ENCODE measurements around the gene GFY.

Gene GFY, protein sequence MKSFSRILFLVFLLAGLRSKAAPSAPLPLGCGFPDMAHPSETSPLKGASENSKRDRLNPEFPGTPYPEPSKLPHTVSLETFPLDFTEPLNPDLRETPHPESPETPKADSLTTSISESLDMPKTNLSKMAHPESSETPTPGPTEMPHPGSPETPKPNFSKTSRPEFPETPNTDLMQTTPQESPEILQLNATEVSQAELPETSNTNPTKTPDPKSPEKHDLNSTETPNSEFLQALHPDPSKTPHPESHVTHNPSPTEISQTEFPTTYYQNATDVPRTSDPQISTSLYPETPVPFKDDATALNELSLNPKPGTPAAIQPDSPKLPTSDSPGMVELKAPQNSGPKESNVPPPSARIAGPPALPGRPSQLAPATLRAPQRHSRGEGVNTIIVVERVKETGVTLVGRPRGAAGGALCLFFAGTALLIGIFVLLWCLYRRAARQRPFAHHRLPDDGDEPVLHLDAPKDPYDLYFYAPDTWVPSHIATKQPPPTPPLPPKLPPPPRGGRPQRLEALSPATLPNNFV

DNA sequence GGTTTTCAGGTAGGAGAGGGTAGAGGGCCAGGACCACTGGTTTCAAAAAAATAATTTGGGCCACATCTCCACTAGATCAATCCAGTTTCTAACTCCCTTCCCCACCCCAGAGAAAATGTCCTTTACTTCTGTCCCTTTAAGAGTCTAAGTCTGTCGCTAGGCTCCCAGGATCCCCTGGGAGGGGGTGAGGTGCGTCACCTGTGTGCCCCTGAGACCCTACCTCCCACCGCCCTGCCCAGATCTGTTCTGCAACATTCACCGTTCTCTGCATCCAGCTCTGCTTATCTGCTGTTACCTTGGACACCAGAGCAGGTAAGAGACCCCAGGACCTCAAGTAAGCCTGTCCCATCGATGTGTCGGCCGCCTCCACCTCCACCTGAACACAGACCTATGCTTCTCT is at the start of gene GFY:
TSS of gene GFY (plus strand) at position 211 of the 400 bp plus-strand sequence. CDS start 1,043 bp downstream, outside the sequence.
- TF ChIP-seq, protein P1, sequence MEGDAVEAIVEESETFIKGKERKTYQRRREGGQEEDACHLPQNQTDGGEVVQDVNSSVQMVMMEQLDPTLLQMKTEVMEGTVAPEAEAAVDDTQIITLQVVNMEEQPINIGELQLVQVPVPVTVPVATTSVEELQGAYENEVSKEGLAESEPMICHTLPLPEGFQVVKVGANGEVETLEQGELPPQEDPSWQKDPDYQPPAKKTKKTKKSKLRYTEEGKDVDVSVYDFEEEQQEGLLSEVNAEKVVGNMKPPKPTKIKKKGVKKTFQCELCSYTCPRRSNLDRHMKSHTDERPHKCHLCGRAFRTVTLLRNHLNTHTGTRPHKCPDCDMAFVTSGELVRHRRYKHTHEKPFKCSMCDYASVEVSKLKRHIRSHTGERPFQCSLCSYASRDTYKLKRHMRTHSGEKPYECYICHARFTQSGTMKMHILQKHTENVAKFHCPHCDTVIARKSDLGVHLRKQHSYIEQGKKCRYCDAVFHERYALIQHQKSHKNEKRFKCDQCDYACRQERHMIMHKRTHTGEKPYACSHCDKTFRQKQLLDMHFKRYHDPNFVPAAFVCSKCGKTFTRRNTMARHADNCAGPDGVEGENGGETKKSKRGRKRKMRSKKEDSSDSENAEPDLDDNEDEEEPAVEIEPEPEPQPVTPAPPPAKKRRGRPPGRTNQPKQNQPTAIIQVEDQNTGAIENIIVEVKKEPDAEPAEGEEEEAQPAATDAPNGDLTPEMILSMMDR (IDR thresholded peaks at IDR 0.05; ENCODE audit: insufficient read depth, low read length, poor library complexity, severe bottlenecking), result no peak
- no peaks in the 10 kb centered on the region for H3K36me3 ChIP-seq (ENCODE audit: control insufficient read depth, insufficient read depth, low read length)
- H3K4me3 ChIP-seq (replicated peaks; ENCODE audit: low read depth, low read length), result no peak within 1 kb of the TSS
- H3K27me3 ChIP-seq (replicated peaks; ENCODE audit: control insufficient read depth, insufficient read depth, low read length), result peaks cover 4% of the 10 kb centered on the region
- DNase-seq (ENCODE audit: extremely low read depth, insufficient read length), result no peak

DNA sequence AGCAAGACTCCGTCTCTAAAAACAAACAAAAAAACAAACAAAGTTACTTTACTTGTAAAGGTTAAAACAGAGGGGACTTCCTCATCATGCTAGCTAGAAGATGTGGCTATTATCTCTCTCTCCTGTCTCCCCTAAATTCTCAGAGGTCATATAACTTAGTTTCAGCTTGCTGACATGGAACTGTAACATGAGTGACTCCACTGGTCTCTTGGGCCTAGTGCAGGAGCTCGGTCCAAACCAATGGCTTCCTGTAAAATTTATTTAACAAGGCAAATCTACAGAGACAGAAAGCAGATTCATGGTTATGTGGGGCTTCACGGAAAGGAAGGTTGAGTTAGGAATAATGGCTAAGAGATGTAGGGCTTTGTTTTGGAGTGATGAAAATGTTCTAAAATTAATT is 46.7 kb upstream of the GFY start:
- no peaks in the 10 kb centered on the region for H3K27me3 ChIP-seq (replicated peaks; ENCODE audit: control insufficient read depth, insufficient read depth, low read length)

DNA sequence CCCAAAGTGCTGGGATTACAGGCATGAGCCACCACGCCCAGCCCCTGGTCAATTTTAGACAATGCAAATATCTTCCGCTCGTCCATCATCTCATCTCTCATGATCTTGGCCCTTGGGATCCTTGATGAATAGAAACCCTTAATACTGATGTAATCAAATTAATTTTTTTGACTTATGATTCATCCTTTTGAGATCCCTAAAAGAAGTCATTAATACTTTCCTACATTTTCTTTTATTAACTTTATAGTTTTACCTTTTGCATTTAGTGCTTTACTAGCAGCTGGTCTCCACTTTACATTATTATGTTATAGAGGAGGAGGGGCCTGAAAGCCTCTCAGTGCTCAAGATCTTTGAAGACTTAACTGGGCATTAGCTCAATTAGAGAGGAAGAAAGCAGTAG is 44.8 kb upstream of the GFY start:
- TF ChIP-seq, protein P1 (IDR thresholded peaks at IDR 0.05; ENCODE audit: insufficient read depth, low read length, poor library complexity, severe bottlenecking), result no peak
- Histone ChIP-seq H3K4me3 (replicated peaks; ENCODE audit: low read depth, low read length) (no peak overlapping the region), H3K27me3 (replicated peaks; ENCODE audit: control insufficient read depth, insufficient read depth, low read length) (no peaks in the 10 kb centered on the region), H3K36me3 (ENCODE audit: control insufficient read depth, insufficient read depth, low read length) (no peaks in the 10 kb centered on the region)
- DNase-seq (ENCODE audit: extremely low read depth, insufficient read length), result no peak

More for the DNA sequence above, 46.7 kb upstream of the GFY start:
- TF ChIP-seq, protein P1 (IDR thresholded peaks at IDR 0.05; ENCODE audit: insufficient read depth, low read length, poor library complexity, severe bottlenecking), result no peak
- DNase-seq (ENCODE audit: extremely low read depth, insufficient read length), result no peak
- no peak overlapping the region for H3K4me3 ChIP-seq (replicated peaks; ENCODE audit: low read depth, low read length)
- no peaks in the 10 kb centered on the region for H3K36me3 ChIP-seq (ENCODE audit: control insufficient read depth, insufficient read depth, low read length)

DNA sequence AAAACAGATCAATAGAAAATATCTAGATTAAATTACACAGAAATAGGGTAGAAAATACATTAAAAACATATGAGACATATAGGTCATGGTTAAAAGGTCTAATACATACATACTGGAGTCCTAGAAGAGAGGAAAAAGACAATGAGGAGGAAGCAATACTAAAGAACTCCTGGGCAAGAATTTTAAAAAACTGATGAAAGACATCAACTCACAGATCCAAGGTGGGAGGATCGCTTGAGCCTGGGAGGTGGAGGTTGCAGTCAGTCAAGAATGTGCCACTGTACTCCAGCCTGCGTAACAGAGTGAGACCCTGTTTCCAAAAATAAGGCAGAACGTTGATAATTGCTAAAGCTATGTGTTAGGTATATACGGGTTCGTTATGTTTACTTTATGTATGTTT is 42.5 kb upstream of the GFY start:
- DNase-seq (ENCODE audit: extremely low read depth, insufficient read length), result no peak
- Histone ChIP-seq H3K4me3 (replicated peaks; ENCODE audit: low read depth, low read length) (no peak overlapping the region), H3K36me3 (ENCODE audit: control insufficient read depth, insufficient read depth, low read length) (no peaks in the 10 kb centered on the region), H3K27me3 (replicated peaks; ENCODE audit: control insufficient read depth, insufficient read depth, low read length) (no peaks in the 10 kb centered on the region)
- TF ChIP-seq, protein P1 (IDR thresholded peaks at IDR 0.05; ENCODE audit: insufficient read depth, low read length, poor library complexity, severe bottlenecking), result no peak

DNA sequence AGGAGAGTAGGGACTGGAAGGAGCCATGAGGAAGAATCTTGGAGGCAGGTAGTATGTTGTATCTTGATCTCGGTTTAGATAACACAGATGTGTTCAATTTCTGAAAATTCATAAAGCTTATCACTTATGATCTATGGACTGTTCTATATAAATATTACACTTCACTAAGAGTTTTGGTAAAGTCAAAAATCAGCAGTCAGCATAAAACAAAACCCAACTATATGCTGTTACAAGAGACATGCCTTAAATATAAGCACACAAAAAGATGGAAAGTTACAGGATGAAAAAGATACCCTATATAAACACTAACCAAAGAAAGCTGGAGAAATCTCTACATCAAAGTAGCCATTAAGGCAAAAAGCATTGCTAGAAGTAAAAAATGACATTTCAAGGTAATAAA is 41.6 kb upstream of the GFY start:
- no peak for DNase-seq (ENCODE audit: extremely low read depth, insufficient read length)
- Histone ChIP-seq H3K36me3 (ENCODE audit: control insufficient read depth, insufficient read depth, low read length) (no peaks in the 10 kb centered on the region), H3K27me3 (replicated peaks; ENCODE audit: control insufficient read depth, insufficient read depth, low read length) (no peaks in the 10 kb centered on the region), H3K4me3 (replicated peaks; ENCODE audit: low read depth, low read length) (no peak overlapping the region)
- TF ChIP-seq, protein P1 (IDR thresholded peaks at IDR 0.05; ENCODE audit: insufficient read depth, low read length, poor library complexity, severe bottlenecking), result no peak
